Measurements from ENCODE around the gene RIMS3.

Gene RIMS3

DNA sequence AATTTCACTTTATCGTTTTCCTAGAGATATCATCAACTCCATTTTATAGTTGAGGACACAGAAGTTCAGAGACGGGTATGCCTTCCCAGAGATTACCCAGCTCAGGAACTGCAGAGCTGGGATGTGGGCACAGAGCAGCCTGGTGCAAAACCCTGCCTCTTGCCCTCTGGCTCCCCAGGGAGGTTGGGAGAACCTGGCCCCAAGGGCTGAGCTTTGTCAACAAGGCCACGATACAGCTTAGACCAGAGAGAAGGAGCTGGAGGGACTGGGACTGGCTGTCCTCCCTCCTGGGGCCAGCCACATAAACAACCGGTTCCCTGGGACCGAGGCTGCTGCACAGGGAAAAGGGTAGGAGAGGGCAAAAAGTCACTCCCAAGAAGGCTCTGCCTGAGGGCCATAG lies 3.8 kb downstream of the RIMS3 start:
- TF ChIP-seq SP1 (IDR thresholded peaks at IDR 0.05) (no peak), LEF1 (IDR thresholded peaks at IDR 0.05; ENCODE audit: borderline replicate concordance) (no peak), SUZ12 (IDR thresholded peaks at IDR 0.05) (no peak), HDGF (IDR thresholded peaks at IDR 0.05; ENCODE audit: borderline replicate concordance) (no peak), BHLHE40 (IDR thresholded peaks at IDR 0.05; ENCODE audit: borderline replicate concordance) (no peak), ARNT (IDR thresholded peaks at IDR 0.05) (no peak)
- POLR2A ChIA-PET, result interaction anchor here (1.4 kb wide), 1 partner anchor 30 kb away, joined by 5 read pairs; the partner anchor contains the start of gene NFYC
- CTCF ChIA-PET, result interaction anchor here (0.6 kb wide), 1 partner anchor 55 kb away, joined by 3 read pairs; no protein-coding TSS in a partner anchor
- no peak for DNase-seq (ENCODE audit: extremely low spot score)

GRCh38 chr1:40659649-40659947 lies 5.9 kb downstream of the RIMS3 start:
- TF ChIP-seq SP1 (IDR thresholded peaks at IDR 0.05) (no peak), ELF4 (IDR thresholded peaks at IDR 0.05) (no peak), NFRKB (IDR thresholded peaks at IDR 0.05) (no peak), ARNT (IDR thresholded peaks at IDR 0.05) (no peak), FOXM1 (IDR thresholded peaks at IDR 0.05; ENCODE audit: borderline replicate concordance) (no peak), HDGF (IDR thresholded peaks at IDR 0.05; ENCODE audit: borderline replicate concordance) (no peak), FOXA1 (IDR thresholded peaks at IDR 0.05) (no peak), SUZ12 (IDR thresholded peaks at IDR 0.05) (no peak), TARDBP (IDR thresholded peaks at IDR 0.05) (no peak), CTBP1 (IDR thresholded peaks at IDR 0.05; ENCODE audit: borderline replicate concordance) (no peak), LEF1 (IDR thresholded peaks at IDR 0.05; ENCODE audit: borderline replicate concordance) (no peak), BHLHE40 (IDR thresholded peaks at IDR 0.05; ENCODE audit: borderline replicate concordance) (no peak)
- DNase-seq (ENCODE audit: extremely low spot score), result no peak
- ChIA-PET CTCF (interaction anchor here (0.7 kb wide), 1 partner anchor 10 kb away, joined by 3 read pairs; no protein-coding TSS in a partner anchor), POLR2A (interaction anchor here (1.2 kb wide), 1 partner anchor 32 kb away, joined by 3 read pairs; the partner anchor contains the start of gene NFYC)

GRCh38 chr1:40658751-40659648 lies 6.5 kb downstream of the RIMS3 start:
- ChIA-PET CTCF (no interaction called here), POLR2A (interaction anchor here (1.2 kb wide), 1 partner anchor 33 kb away, joined by 3 read pairs; the partner anchor contains the start of gene NFYC)
- TF ChIP-seq LEF1 (IDR thresholded peaks at IDR 0.05; ENCODE audit: borderline replicate concordance) (no peak), SP1 (IDR thresholded peaks at IDR 0.05) (no peak), TARDBP (IDR thresholded peaks at IDR 0.05) (no peak), FOXK2 (IDR thresholded peaks at IDR 0.05) (no peak), SUZ12 (IDR thresholded peaks at IDR 0.05) (no peak), ELF4 (IDR thresholded peaks at IDR 0.05) (no peak), FOXA1 (IDR thresholded peaks at IDR 0.05) (no peak), PKNOX1 (IDR thresholded peaks at IDR 0.05) (no peak)

DNA sequence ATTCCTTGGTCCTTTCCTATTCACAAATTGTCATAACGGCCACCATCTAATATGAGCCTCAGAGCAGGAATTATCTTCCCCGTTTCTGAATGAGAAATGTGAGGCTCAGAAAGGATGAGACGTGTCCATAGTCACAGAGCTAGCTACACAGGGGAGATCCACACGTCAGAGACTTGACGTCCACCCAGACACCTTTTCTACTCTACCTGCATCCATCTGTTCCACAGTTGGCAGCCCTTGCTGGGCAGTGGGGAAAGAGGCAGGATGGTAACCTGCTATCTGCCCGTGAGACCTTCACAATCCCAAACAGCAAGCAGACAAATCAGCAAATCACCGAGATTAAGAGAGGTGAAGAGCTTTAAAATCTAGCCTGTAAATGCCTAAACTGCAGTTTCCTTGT lies 8.4 kb downstream of the RIMS3 start:
- CTCF ChIA-PET, result no interaction called here
- TF ChIP-seq ARNT (IDR thresholded peaks at IDR 0.05) (no peak), CTBP1 (IDR thresholded peaks at IDR 0.05; ENCODE audit: borderline replicate concordance) (no peak), FOXK2 (IDR thresholded peaks at IDR 0.05) (no peak), SUZ12 (IDR thresholded peaks at IDR 0.05) (no peak), TARDBP (IDR thresholded peaks at IDR 0.05) (no peak), FOXA1 (IDR thresholded peaks at IDR 0.05) (no peak), PKNOX1 (IDR thresholded peaks at IDR 0.05) (no peak), ELF4 (IDR thresholded peaks at IDR 0.05) (no peak)
- POLR2A ChIA-PET, result no interaction called here
- no peak for DNase-seq (ENCODE audit: extremely low spot score)

More at GRCh38 chr1:40658751-40659648, 6.5 kb downstream of the RIMS3 start:
- no peak for DNase-seq (ENCODE audit: extremely low spot score)

- POLR2A ChIA-PET, result no interaction called here
- TF ChIP-seq TARDBP (IDR thresholded peaks at IDR 0.05) (no peak), SP1 (IDR thresholded peaks at IDR 0.05) (no peak), PKNOX1 (IDR thresholded peaks at IDR 0.05) (no peak), HDGF (IDR thresholded peaks at IDR 0.05; ENCODE audit: borderline replicate concordance) (no peak), FOXA1 (IDR thresholded peaks at IDR 0.05) (no peak), CTBP1 (IDR thresholded peaks at IDR 0.05; ENCODE audit: borderline replicate concordance) (no peak)
- DNase-seq (ENCODE audit: extremely low spot score), result no peak
- CTCF ChIA-PET, result no interaction called here
These were observed 11.5 kb downstream of the RIMS3 start for GRCh38 chr1:40653851-40654537.

DNA sequence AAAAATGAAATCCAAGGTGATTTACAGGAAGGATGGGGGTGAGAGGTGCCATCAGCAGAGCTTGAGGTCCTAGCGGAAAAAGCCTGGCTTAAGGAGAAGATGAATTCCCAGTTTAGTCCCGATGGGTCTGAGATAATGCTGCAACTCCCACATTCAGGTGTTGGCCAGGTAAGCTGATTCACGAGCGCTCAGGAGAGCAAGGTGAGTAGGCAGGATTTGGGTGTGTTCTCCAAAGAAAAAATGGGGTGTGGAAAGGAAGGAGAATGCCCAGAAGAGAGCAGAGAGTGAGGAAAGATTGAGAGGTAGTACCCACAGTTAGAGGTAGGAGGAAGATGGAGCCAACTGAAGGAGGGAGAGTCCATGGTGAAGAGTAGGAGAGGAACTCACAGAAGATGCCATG lies 12.5 kb downstream of the RIMS3 start:
- ChIA-PET POLR2A (no interaction called here), CTCF (no interaction called here)
- DNase-seq (ENCODE audit: extremely low spot score), result no peak
- TF ChIP-seq FOXM1 (IDR thresholded peaks at IDR 0.05; ENCODE audit: borderline replicate concordance), result no peak

DNA sequence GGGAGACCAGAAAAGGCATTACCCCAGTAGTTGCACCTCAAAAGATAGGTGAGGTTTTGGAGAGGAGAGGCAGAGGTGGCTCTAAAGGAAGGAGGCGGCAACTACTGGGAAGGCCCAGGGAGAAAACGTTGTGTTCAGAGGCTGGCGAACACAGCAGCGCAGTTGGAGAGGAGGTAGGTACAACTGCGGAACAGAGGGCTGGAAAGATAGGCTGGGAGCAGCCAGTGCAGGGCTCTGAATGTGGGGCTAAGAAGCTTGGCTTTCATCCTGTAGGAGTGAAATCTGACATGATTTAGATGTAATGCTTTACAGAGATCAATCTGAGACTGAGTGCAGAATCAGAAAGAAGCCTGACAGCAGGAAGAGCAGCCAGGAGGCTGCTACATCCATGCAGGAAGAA lies 13.0 kb downstream of the RIMS3 start:
- POLR2A ChIA-PET, result interaction anchor here (1.7 kb wide), 1 partner anchor 39 kb away, joined by 5 read pairs; the partner anchor contains the start of gene NFYC
- TF ChIP-seq ZNF384 (IDR thresholded peaks at IDR 0.05), result no peak
- no peak for TF ChIP-seq NFRKB (IDR thresholded peaks at IDR 0.05)
- no peak for TF ChIP-seq SUZ12 (IDR thresholded peaks at IDR 0.05)
- no peak for TF ChIP-seq ARNT (IDR thresholded peaks at IDR 0.05)
- no peak for TF ChIP-seq FOXK2 (IDR thresholded peaks at IDR 0.05)
- TF ChIP-seq ELF4 (IDR thresholded peaks at IDR 0.05), result no peak
- no peak for TF ChIP-seq BHLHE40 (IDR thresholded peaks at IDR 0.05; ENCODE audit: borderline replicate concordance)
- no peak for TF ChIP-seq L3MBTL2 (conservative IDR thresholded peaks at IDR 0.05)
- TF ChIP-seq TARDBP (IDR thresholded peaks at IDR 0.05), result no peak
- no peak for DNase-seq (ENCODE audit: extremely low spot score)
- CTCF ChIA-PET, result no interaction called here

Measured in HEK293T (cell line).